Liver (tissue), 3 donors: ENCODE data around the gene RFLNA.

Experiments used
- EGR1 ChIP-seq, 2 donors: IDR thresholded peaks; 2 replicates each; pipeline ENCODE4 v1.6.1; 2016 to 2018; ENCODE audit warnings: antibody characterized with exemption in 2 of 2, low read depth in 2 of 2
- FOXA1 ChIP-seq: IDR thresholded peaks from 2 replicates; pipeline ENCODE4 v1.6.1; 2016; ENCODE audit warnings: antibody characterized with exemption
- JUND ChIP-seq, 2 donors: IDR thresholded peaks; 2 replicates each; pipeline ENCODE4 v1.6.1; 2016; ENCODE audit warnings: antibody characterized with exemption in 2 of 2
- NR2F2 ChIP-seq: IDR thresholded peaks from 2 replicates; pipeline ENCODE4 v1.6.1; 2016; ENCODE audit warnings: antibody characterized with exemption
- RAD21 ChIP-seq, 2 donors: IDR thresholded peaks; 2 replicates each; pipeline ENCODE4 v1.6.1; 2016; ENCODE audit warnings: antibody characterized with exemption in 2 of 2, mild to moderate bottlenecking in 2 of 2
- TAF1 ChIP-seq: conservative IDR thresholded peaks from 2 replicates; pipeline ENCODE4 v1.6.1; 2016; ENCODE audit warnings: antibody characterized with exemption, mild to moderate bottlenecking
- TF ChIP-seq, protein P1 (sequence below): fragments of 150-350 bp; IDR thresholded peaks from 2 replicates; pipeline ENCODE4 v1.5.1; 2017; ENCODE audit warnings: improper control_type of control experiment, low read depth, low read length; ENCODE audit not compliant: missing input control
- TF ChIP-seq, protein P2 (sequence below): IDR thresholded peaks from 2 replicates; pipeline ENCODE4 v1.6.1; 2016; ENCODE audit warnings: antibody characterized with exemption, mild to moderate bottlenecking
- TF ChIP-seq, protein P3 (sequence below): IDR thresholded peaks from 2 replicates; pipeline ENCODE4 v1.6.1; 2016; ENCODE audit warnings: antibody characterized with exemption
- donor health status: healthy.
- donor health status: healthy.

- TF ChIP-seq, protein P1, sequence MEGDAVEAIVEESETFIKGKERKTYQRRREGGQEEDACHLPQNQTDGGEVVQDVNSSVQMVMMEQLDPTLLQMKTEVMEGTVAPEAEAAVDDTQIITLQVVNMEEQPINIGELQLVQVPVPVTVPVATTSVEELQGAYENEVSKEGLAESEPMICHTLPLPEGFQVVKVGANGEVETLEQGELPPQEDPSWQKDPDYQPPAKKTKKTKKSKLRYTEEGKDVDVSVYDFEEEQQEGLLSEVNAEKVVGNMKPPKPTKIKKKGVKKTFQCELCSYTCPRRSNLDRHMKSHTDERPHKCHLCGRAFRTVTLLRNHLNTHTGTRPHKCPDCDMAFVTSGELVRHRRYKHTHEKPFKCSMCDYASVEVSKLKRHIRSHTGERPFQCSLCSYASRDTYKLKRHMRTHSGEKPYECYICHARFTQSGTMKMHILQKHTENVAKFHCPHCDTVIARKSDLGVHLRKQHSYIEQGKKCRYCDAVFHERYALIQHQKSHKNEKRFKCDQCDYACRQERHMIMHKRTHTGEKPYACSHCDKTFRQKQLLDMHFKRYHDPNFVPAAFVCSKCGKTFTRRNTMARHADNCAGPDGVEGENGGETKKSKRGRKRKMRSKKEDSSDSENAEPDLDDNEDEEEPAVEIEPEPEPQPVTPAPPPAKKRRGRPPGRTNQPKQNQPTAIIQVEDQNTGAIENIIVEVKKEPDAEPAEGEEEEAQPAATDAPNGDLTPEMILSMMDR, result no peak
- TF ChIP-seq EGR1 (IDR thresholded peaks at IDR 0.05; ENCODE audit: low read depth in 2 of 2), result no peak
- no peak for TF ChIP-seq TAF1
- TF ChIP-seq, protein P2, sequence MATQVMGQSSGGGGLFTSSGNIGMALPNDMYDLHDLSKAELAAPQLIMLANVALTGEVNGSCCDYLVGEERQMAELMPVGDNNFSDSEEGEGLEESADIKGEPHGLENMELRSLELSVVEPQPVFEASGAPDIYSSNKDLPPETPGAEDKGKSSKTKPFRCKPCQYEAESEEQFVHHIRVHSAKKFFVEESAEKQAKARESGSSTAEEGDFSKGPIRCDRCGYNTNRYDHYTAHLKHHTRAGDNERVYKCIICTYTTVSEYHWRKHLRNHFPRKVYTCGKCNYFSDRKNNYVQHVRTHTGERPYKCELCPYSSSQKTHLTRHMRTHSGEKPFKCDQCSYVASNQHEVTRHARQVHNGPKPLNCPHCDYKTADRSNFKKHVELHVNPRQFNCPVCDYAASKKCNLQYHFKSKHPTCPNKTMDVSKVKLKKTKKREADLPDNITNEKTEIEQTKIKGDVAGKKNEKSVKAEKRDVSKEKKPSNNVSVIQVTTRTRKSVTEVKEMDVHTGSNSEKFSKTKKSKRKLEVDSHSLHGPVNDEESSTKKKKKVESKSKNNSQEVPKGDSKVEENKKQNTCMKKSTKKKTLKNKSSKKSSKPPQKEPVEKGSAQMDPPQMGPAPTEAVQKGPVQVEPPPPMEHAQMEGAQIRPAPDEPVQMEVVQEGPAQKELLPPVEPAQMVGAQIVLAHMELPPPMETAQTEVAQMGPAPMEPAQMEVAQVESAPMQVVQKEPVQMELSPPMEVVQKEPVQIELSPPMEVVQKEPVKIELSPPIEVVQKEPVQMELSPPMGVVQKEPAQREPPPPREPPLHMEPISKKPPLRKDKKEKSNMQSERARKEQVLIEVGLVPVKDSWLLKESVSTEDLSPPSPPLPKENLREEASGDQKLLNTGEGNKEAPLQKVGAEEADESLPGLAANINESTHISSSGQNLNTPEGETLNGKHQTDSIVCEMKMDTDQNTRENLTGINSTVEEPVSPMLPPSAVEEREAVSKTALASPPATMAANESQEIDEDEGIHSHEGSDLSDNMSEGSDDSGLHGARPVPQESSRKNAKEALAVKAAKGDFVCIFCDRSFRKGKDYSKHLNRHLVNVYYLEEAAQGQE, result no peak
- no peak for TF ChIP-seq NR2F2
- TF ChIP-seq, protein P3, sequence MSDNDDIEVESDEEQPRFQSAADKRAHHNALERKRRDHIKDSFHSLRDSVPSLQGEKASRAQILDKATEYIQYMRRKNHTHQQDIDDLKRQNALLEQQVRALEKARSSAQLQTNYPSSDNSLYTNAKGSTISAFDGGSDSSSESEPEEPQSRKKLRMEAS, result no peak
- no peak for TF ChIP-seq JUND (IDR thresholded peaks at IDR 0.05)
- TF ChIP-seq FOXA1, result no peak
- no peak for TF ChIP-seq RAD21 (IDR thresholded peaks at IDR 0.05)
Measured at GRCh38 chr12:124247331-124247730, 47.6 kb upstream of the RFLNA start.
